T-helper 1 cell treated with Interleukin-12 subunit alpha and Interleukin-12 subunit beta and Interleukin-4 antibody, amounts not matched to agents 30 ng/mL and 1 ng/mL, for 36 hours (primary cell): ENCODE results near the gene PPIP5K1. TPM values are rescaled to one million over a fixed set of nuclear protein-coding genes. Genes with fewer than 3 reads are reported as not detected.

ENCODE experiments used
- intact Hi-C: fragments of 100-400 bp; cut with micrococcal nuclease; formaldehyde crosslinking; loops from one replicate; pipeline ENCODE4 v1.15.1; 2024
- total RNA-seq: library from RNA; stranded (reverse); gene quantifications from 2 replicates; pipeline ENCODE4 v1.2.3, GENCODE V29; 2022

The PPIP5K1 gene
- total RNA-seq, 1 donor from 2014 or later = 50.2 TPM

- intact Hi-C loops = loop anchor here (1.0 to 5.0 kb wide), 5 partner anchors 17 to 307 kb away; partner anchors contain the start of genes HYPK, LCMT2, SERF2 and SERINC4
Measured at GRCh38 chr15:43492673-43493601, 97.1 kb downstream of the PPIP5K1 start, which contains the start of gene TP53BP1. Gene TP53BP1 (minus strand): TSS chr15:43493156. CDS start chr15:43493043, 113 bp downstream.

DNA sequence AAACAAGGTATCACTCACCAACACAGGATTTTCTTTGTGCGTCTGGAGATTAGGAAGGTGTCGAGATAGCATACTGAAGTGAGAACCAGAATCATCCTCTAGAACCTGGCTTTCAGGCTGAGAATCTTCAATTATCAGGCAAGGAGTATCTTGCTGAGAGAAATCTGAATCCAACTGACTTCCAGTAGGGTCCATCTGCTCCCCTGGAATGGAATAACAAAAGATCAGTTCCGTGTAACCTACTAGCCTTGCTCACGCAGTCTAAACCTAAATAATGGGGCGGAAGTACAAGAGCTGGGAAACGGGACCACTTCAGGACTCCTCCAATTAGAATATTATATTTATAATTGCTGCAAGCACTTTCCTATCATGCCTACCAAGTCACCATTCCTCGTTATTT, 97.7 kb downstream of the PPIP5K1 start:
- intact Hi-C loops = loop anchor here (5.0 kb wide), 1 partner anchor 300 kb away; the partner anchor contains the start of gene SERF2

DNA sequence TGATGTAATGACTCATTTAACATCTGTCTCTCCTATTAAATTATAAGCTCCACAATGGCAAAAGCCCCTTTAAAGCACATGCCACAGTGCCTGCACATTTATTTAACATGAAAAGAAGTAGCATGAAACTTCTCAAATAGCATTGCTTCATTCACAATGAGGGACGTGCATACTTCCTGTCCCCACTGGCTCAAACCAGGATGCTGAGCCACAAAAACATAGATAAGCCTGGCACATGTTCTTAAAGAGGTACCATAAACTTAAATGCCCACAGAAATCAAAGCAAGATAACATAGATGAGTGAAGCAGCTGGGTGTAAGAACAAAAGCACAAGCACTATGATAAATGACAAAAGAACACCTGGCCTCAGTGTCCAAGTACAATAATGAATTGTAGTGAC, 100.8 kb downstream of the PPIP5K1 start:
- intact Hi-C loops = no loop called here

GRCh38 chr15:43488790-43489189, 101.2 kb downstream of the PPIP5K1 start:
- intact Hi-C loops = no loop called here

GRCh38 chr15:43487271-43487895, 102.6 kb downstream of the PPIP5K1 start:
- intact Hi-C loops = no loop called here

DNA sequence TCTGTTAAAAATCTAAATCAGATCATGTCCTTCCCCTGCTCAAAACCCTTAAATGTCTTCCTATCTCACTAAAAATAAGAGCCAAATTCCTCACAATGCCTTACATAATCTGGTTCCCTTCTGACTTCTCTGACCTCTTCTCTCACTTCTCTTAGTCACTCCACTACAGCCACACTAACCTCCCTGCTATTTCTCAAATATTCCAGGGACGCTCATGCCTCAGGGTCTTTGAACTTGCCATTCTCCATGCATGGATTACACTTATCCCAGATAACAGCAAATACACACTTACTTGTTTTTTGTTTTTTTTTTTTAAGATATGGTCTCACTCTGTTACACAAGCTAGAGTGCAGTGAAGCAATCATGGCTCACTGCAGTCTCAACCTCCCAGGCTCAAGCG, 105.6 kb downstream of the PPIP5K1 start:
- intact Hi-C loops = no loop called here

Other genes with a start within 250 kb of the PPIP5K1 start
- gene ZSCAN29, start 219.2 kb downstream of the PPIP5K1 start, total RNA-seq = 32.6 and 34.6 TPM in 2 replicates
- gene TUBGCP4, start 219.1 kb downstream of the PPIP5K1 start, total RNA-seq = 26.9 and 34.2 TPM in 2 replicates
- 32.0 and 35.5 TPM in 2 replicates for gene TP53BP1, start 97.1 kb downstream of the PPIP5K1 start, total RNA-seq
- 14.6 and 15.0 TPM in 2 replicates for gene MAP1A, start 72.6 kb downstream of the PPIP5K1 start, total RNA-seq
- 0.20 and 0.32 TPM in 2 replicates for gene CKMT1B, start 3.8 kb upstream of the PPIP5K1 start, total RNA-seq
- 0.44 and 0.46 TPM in 2 replicates for gene STRC, start 28.6 kb upstream of the PPIP5K1 start, total RNA-seq
- 7.6 and 9.8 TPM in 2 replicates for gene CATSPER2, start 58.6 kb upstream of the PPIP5K1 start, total RNA-seq
- gene CKMT1A, start 103.7 kb upstream of the PPIP5K1 start, total RNA-seq = not detected in 2 replicates
- gene PDIA3, start 156.2 kb upstream of the PPIP5K1 start, total RNA-seq = 386 and 411 TPM in 2 replicates
- 0.34 and 1.6 TPM in 2 replicates for gene ELL3, start 186.8 kb upstream of the PPIP5K1 start, total RNA-seq
- gene SERF2, start 202.1 kb upstream of the PPIP5K1 start, total RNA-seq = 681 and 682 TPM in 2 replicates
- gene SERINC4, start 210.0 kb upstream of the PPIP5K1 start, total RNA-seq = 0.17 and 0.41 TPM in 2 replicates
- gene HYPK, start 210.4 kb upstream of the PPIP5K1 start, total RNA-seq = 15.4 and 19.4 TPM in 2 replicates
- gene MFAP1, start 234.5 kb upstream of the PPIP5K1 start, total RNA-seq = 36.5 and 37.3 TPM in 2 replicates
- 61.4 and 62.9 TPM in 2 replicates for gene WDR76, start 236.8 kb upstream of the PPIP5K1 start, total RNA-seq